ENCODE measurements around the gene CLK4.

CLK4 gene

GRCh38 chr5:178555005-178555404 lies 71.8 kb downstream of the CLK4 start:
- Histone ChIP-seq H3K27me3 (ENCODE audit: insufficient read depth, low read depth, severe bottlenecking) (no peaks in the 10 kb centered on the region), H3K27ac (no peak overlapping the region), H3K4me3 (ENCODE audit: low read depth, low read length) (no peak overlapping the region), H3K9me3 (ENCODE audit: severe bottlenecking) (no peaks in the 10 kb centered on the region), H3K36me3 (no peaks in the 10 kb centered on the region)
- DNase-seq, result no peak
- TF ChIP-seq, protein P1, sequence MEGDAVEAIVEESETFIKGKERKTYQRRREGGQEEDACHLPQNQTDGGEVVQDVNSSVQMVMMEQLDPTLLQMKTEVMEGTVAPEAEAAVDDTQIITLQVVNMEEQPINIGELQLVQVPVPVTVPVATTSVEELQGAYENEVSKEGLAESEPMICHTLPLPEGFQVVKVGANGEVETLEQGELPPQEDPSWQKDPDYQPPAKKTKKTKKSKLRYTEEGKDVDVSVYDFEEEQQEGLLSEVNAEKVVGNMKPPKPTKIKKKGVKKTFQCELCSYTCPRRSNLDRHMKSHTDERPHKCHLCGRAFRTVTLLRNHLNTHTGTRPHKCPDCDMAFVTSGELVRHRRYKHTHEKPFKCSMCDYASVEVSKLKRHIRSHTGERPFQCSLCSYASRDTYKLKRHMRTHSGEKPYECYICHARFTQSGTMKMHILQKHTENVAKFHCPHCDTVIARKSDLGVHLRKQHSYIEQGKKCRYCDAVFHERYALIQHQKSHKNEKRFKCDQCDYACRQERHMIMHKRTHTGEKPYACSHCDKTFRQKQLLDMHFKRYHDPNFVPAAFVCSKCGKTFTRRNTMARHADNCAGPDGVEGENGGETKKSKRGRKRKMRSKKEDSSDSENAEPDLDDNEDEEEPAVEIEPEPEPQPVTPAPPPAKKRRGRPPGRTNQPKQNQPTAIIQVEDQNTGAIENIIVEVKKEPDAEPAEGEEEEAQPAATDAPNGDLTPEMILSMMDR (IDR thresholded peaks at IDR 0.05; ENCODE audit: low read depth, low read length), result no peak

GRCh38 chr5:178554311-178554710 lies 72.5 kb downstream of the CLK4 start:
- Histone ChIP-seq H3K9me3 (ENCODE audit: severe bottlenecking) (no peaks in the 10 kb centered on the region), H3K27ac (no peak overlapping the region), H3K36me3 (no peaks in the 10 kb centered on the region), H3K27me3 (ENCODE audit: insufficient read depth, low read depth, severe bottlenecking) (no peaks in the 10 kb centered on the region), H3K4me3 (ENCODE audit: low read depth, low read length) (no peak overlapping the region)
- no peak for DNase-seq
- TF ChIP-seq, protein P1 (IDR thresholded peaks at IDR 0.05; ENCODE audit: low read depth, low read length), result no peak

- Histone ChIP-seq H3K4me3 (ENCODE audit: low read depth, low read length) (no peak overlapping the region), H3K9me3 (ENCODE audit: severe bottlenecking) (no peaks in the 10 kb centered on the region), H3K36me3 (no peaks in the 10 kb centered on the region), H3K27me3 (ENCODE audit: insufficient read depth, low read depth, severe bottlenecking) (no peaks in the 10 kb centered on the region), H3K27ac (no peak overlapping the region)
- TF ChIP-seq, protein P1 (IDR thresholded peaks at IDR 0.05; ENCODE audit: low read depth, low read length), result no peak
- DNase-seq, result no peak
Observed at GRCh38 chr5:178553517-178553916, 73.3 kb downstream of the CLK4 start.

All from WERI-Rb-1 (cell line).